SK-N-SH (cell line): ENCODE measurements around the gene NIPAL4. TPM values are rescaled to one million over a fixed set of nuclear protein-coding genes. Genes with fewer than 3 reads are reported as not detected.

Source experiments
- CTCF ChIA-PET: fragments of 300-600, 350-600 bp; formaldehyde crosslinking; extraction: SDS; loops from one replicate; lab custom pipeline; 2021; lab: Yijun Ruan, JAX
- POLR2A ChIA-PET: fragments of 350-600 bp; sonication (Branson Sonifier 250); formaldehyde crosslinking; extraction: SDS; loops from one replicate; lab custom pipeline; 2020; ENCODE audit warnings: antibody characterized with exemption, inconsistent platforms; lab: Yijun Ruan, JAX
- DNase-seq: peaks from one replicate; pipeline ENCODE4 v3.0.0; 2012
- H2AFZ ChIP-seq: fragments of 200-600 bp; sonication (generic); 2 replicates; pipeline ENCODE4 v1.8.1; 2016; ENCODE audit warnings: antibody characterized with exemption, mild to moderate bottlenecking, low read depth
- H3F3A ChIP-seq: fragments of 200-600 bp; sonication (generic); replicated peaks from 2 replicates; pipeline ENCODE3; 2016; ENCODE audit warnings: antibody characterized with exemption, mild to moderate bottlenecking; ENCODE audit not compliant: insufficient read depth
- H3K27ac ChIP-seq, 2 experiments: fragments of 200-500 bp in 1 of 2; fragments of 200-600 bp in 1 of 2; sonication (Bioruptor generic) in 1 of 2; sonication (generic), shearing (Covaris generic) in 1 of 2; 2 replicates each; pipeline versions ENCODE4 v1.5.1 to v1.6.1; 2014 to 2016; ENCODE audit warnings: low read depth in 2 of 2, inconsistent platforms in 1 of 2, low read length in 1 of 2, mild to moderate bottlenecking in 1 of 2, mixed read lengths in 1 of 2
- H3K27me3 ChIP-seq: fragments of 200-600 bp; sonication (generic), shearing (Covaris generic); 2 replicates; pipeline ENCODE4 v1.6.1; 2016; ENCODE audit warnings: mixed run types; ENCODE audit not compliant: insufficient read depth
- H3K36me3 ChIP-seq, 2 experiments: fragments of 200-500 bp in 1 of 2; fragments of 200-600 bp in 1 of 2; sonication (Bioruptor generic) in 1 of 2; sonication (generic) in 1 of 2; replicated peaks in 1 of 2; 2 replicates each; pipeline versions ENCODE3 to v1.5.1; 2014 to 2016; ENCODE audit warnings: low read length in 1 of 2, mild to moderate bottlenecking in 1 of 2; ENCODE audit not compliant: insufficient read depth in 2 of 2, control insufficient read depth in 1 of 2
- H3K4me1 ChIP-seq, 2 experiments: fragments of 200-500 bp in 1 of 2; fragments of 200-600 bp in 1 of 2; sonication (Bioruptor generic) in 1 of 2; sonication (generic), shearing (Covaris generic) in 1 of 2; 2 replicates each; pipeline versions ENCODE4 v1.5.1 to v1.6.1; 2014 to 2016; ENCODE audit warnings: low read depth in 1 of 2, low read length in 1 of 2, mixed run types in 1 of 2; ENCODE audit not compliant: insufficient read depth in 2 of 2, control insufficient read depth in 1 of 2
- H3K4me2 ChIP-seq: fragments of 200-600 bp; sonication (generic), shearing (Covaris generic); 2 replicates; pipeline ENCODE4 v1.6.1; 2017; ENCODE audit warnings: mixed run types
- H3K4me3 ChIP-seq, 2 experiments: fragments of 200-500 bp in 1 of 2; fragments of 200-600 bp in 1 of 2; sonication (Bioruptor generic) in 1 of 2; sonication (generic), shearing (Covaris generic) in 1 of 2; 2 replicates each; pipeline versions ENCODE4 v1.5.1 to v1.8.1; 2014 to 2016; ENCODE audit warnings: low read depth in 2 of 2, inconsistent platforms in 1 of 2, low read length in 1 of 2, mild to moderate bottlenecking in 1 of 2, mixed read lengths in 1 of 2, moderate library complexity in 1 of 2
- H3K79me2 ChIP-seq: fragments of 200-600 bp; sonication (generic); 2 replicates; pipeline ENCODE4 v1.8.1; 2017; ENCODE audit warnings: mild to moderate bottlenecking; ENCODE audit not compliant: insufficient read depth
- H3K9ac ChIP-seq: fragments of 200-600 bp; sonication (generic); 2 replicates; pipeline ENCODE4 v1.6.1; 2017; ENCODE audit warnings: mixed run types
- H3K9me2 ChIP-seq: fragments of 200-600 bp; sonication (generic); 2 replicates; pipeline ENCODE4 v1.6.1; 2017; ENCODE audit warnings: mixed run types
- H3K9me3 ChIP-seq: fragments of 200-600 bp; sonication (generic); 2 replicates; pipeline ENCODE4 v1.6.1; 2017; ENCODE audit warnings: mixed run types, mild to moderate bottlenecking, moderate library complexity
- H4K20me1 ChIP-seq: fragments of 200-600 bp; sonication (generic); 2 replicates; pipeline ENCODE4 v1.6.1; 2017; ENCODE audit warnings: mild to moderate bottlenecking, mixed run types; ENCODE audit not compliant: insufficient read depth
- CHD2 ChIP-seq: fragments of 150-350 bp; IDR thresholded peaks from 2 replicates; pipeline ENCODE4 v1.6.1; 2018; ENCODE audit warnings: low read length; ENCODE audit not compliant: partially characterized antibody
- CTCF ChIP-seq: fragments of 200-600 bp; sonication (generic); IDR thresholded peaks from 2 replicates; pipeline ENCODE4 v1.6.1; 2017; ENCODE audit warnings: antibody characterized with exemption, mild to moderate bottlenecking, moderate library complexity
- EP300 ChIP-seq, 2 experiments: IDR thresholded peaks; 2 replicates each; pipeline versions ENCODE4 v1.4.0 to v1.6.1; 2012; ENCODE audit warnings: borderline replicate concordance in 1 of 2, low read depth in 1 of 2, low read length in 1 of 2
- FOXM1 ChIP-seq: IDR thresholded peaks from 2 replicates; pipeline ENCODE4 v1.4.0; 2012; ENCODE audit warnings: low read depth, mild to moderate bottlenecking
- GABPA ChIP-seq: IDR thresholded peaks from 2 replicates; pipeline ENCODE4 v1.4.0; 2012; ENCODE audit warnings: low read depth, mild to moderate bottlenecking
- MXI1 ChIP-seq: IDR thresholded peaks from 2 replicates; pipeline ENCODE4 v1.6.1; 2012; ENCODE audit warnings: mild to moderate bottlenecking, low read depth, low read length, improper control_type of control experiment
- NFIC ChIP-seq: IDR thresholded peaks from 2 replicates; pipeline ENCODE4 v1.4.0; 2012; ENCODE audit warnings: borderline replicate concordance
- NRF1 ChIP-seq: IDR thresholded peaks from 2 replicates; pipeline ENCODE4 v1.6.1; 2012; ENCODE audit warnings: low read depth, mild to moderate bottlenecking, low read length
- SIN3A ChIP-seq: IDR thresholded peaks from 2 replicates; pipeline ENCODE4 v1.6.1; 2012; ENCODE audit warnings: low read depth, mild to moderate bottlenecking, low read length, moderate library complexity, borderline replicate concordance
- SMC3 ChIP-seq: IDR thresholded peaks from 2 replicates; pipeline ENCODE4 v1.6.1; 2012; ENCODE audit warnings: low read depth, low read length, improper control_type of control experiment
- TAF1 ChIP-seq: IDR thresholded peaks from 2 replicates; pipeline ENCODE4 v1.6.1; 2012; ENCODE audit warnings: low read depth, mild to moderate bottlenecking, low read length, moderate library complexity, borderline replicate concordance
- TCF12 ChIP-seq: IDR thresholded peaks from 2 replicates; pipeline ENCODE4 v1.4.0; 2012
- USF1 ChIP-seq: IDR thresholded peaks from 2 replicates; pipeline ENCODE4 v1.4.0; 2012; ENCODE audit warnings: low read depth, borderline replicate concordance
- USF2 ChIP-seq: fragments of 150-350 bp; IDR thresholded peaks from 2 replicates; pipeline ENCODE4 v1.6.1; 2017; ENCODE audit warnings: antibody characterized with exemption, low read length, low read depth, borderline replicate concordance
- YY1 ChIP-seq: IDR thresholded peaks from 2 replicates; pipeline ENCODE4 v1.4.0; 2012; ENCODE audit warnings: low read depth, mild to moderate bottlenecking
- WGBS: methylation state at CpG from one replicate; pipeline ENCODE4 v1.1.6; 2017; ENCODE audit warnings: low lambda C conversion rate; 5-methylcytosine and 5-hydroxymethylcytosine counted together
- polyA plus RNA-seq, 3 experiments: library from polyadenylated mRNA; depleted of rRNA; stranded (reverse); fragments of >200 nt; gene quantifications; 2 replicates each; pipeline ENCODE4 v1.2.3, GENCODE V29; 2012

NIPAL4 gene
- polyA plus RNA-seq, 1 of the 3 experiments (the other 2 are of a cell fraction): 2.3 TPM

- Histone ChIP-seq H3K27me3 (no peaks in the 10 kb centered on the region), H3K36me3 (peaks cover 30 to 83% of the 10 kb centered on the region in 2 experiments), H3K4me1 (peaks cover 0 to 12% of the 10 kb centered on the region in 2 experiments; a peak in 1 of 4 replicates), H2AFZ (no peak overlapping the region), H3K27ac (no peak overlapping the region), H3K4me3 (no peak overlapping the region), H3K9me2 (no peaks in the 10 kb centered on the region), H3F3A (peaks cover 14% of the 10 kb centered on the region), H3K4me2 (no peak overlapping the region), H3K9ac (no peak overlapping the region), H3K79me2 (peaks cover 12% of the 10 kb centered on the region), H3K9me3 (no peaks in the 10 kb centered on the region), H4K20me1 (no peaks in the 10 kb centered on the region)
- TF ChIP-seq NFIC (no peak), SMC3 (no peak), CTCF (no peak), TAF1 (no peak), CHD2 (no peak), NRF1 (no peak)
- CTCF ChIA-PET: no interaction called here
- DNase-seq: no peak
- POLR2A ChIA-PET: no interaction called here
- 86% methylated on average over 5 of the region's 5 CpGs for WGBS
Observed at GRCh38 chr5:157494178-157494832, 34.3 kb downstream of the NIPAL4 start.

- ChIA-PET CTCF (interaction anchor here (1.3 to 1.5 kb wide), 2 partner anchors 11 to 20 kb away, joined by 3 to 5 read pairs; no protein-coding TSS in a partner anchor), POLR2A (no interaction called here)
- no peaks in the 10 kb centered on the region for H3K9me3 ChIP-seq
- no peak overlapping the region for H3K9ac ChIP-seq
- peaks cover 31% of the 10 kb centered on the region for H3K79me2 ChIP-seq
- H3K36me3 ChIP-seq: peaks cover 33 to 82% of the 10 kb centered on the region in 2 experiments
- H3K4me3 ChIP-seq: no peak overlapping the region
- peaks cover 0 to 14% of the 10 kb centered on the region in 2 experiments; a peak in 1 of 4 replicates for H3K4me1 ChIP-seq
- TF ChIP-seq CTCF (no peak), USF1 (no peak), YY1 (no peak), TCF12 (no peak), GABPA (no peak), FOXM1 (no peak), MXI1 (no peak), EP300 (IDR thresholded peaks at IDR 0.05; ENCODE audit: borderline replicate concordance in 1 of 2, low read depth in 1 of 2, low read length in 1 of 2) (no peak), USF2 (no peak), SIN3A (no peak)
- TF ChIP-seq, all 33 proteins: peak for 0
- H3K27me3 ChIP-seq: no peaks in the 10 kb centered on the region
- H2AFZ ChIP-seq: no peak overlapping the region
- peaks cover 17% of the 10 kb centered on the region for H3F3A ChIP-seq
- no peak overlapping the region for H3K4me2 ChIP-seq
- WGBS: 96% methylated on average over 8 of the region's 8 CpGs
- H3K27ac ChIP-seq: no peak overlapping the region
- H4K20me1 ChIP-seq: no peaks in the 10 kb centered on the region
- DNase-seq: no peak
- no peaks in the 10 kb centered on the region for H3K9me2 ChIP-seq
Observed at GRCh38 chr5:157496864-157497263, 36.9 kb downstream of the NIPAL4 start.
